Measurements from ENCODE around the gene CALML3. TPM values are rescaled to one million over a fixed set of nuclear protein-coding genes. Genes with fewer than 3 reads are reported as not detected.

The CALML3 gene
- total and polyA plus RNA-seq, 2 donors (not counting 1 experiment from before 2014, with no cell fraction given), result not detected

DNA sequence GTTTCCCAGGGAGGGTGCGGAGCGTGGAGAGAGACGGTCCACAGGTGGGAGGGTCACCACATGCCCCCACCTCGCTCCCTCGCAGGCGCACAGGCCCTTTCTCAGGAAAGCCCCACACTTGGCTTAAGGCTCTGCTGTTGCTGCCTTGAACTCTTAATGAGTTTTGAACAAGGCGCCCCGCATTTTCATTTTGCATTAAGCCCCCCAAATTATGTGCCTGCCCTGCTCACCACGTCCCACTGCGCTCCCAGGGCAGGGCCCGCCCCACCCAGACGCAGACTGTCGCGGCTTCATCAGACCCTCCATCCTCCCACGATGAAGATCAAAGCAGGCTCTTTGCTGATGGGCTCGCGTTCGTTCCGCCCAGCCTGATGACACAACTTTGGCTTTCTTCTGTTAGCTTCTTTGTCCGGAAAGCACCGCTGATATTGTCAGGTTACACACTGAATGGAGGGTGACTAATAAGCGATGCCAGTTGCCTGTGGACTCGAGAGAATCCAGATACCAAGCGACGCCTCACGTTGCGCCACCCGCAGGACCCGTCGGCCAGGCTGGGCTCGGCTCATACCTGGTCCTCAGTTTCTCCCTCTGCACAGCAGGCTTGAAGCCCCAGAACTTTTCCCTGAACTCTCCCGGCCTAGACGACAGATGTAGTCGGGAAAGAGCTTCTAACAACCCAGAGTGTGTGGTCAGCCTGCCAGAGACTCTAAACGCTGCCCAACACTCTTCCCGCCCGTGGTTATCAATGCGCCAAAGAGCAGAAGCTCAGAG is 9.5 kb downstream of the CALML3 start:
- WGBS (ENCODE audit: insufficient coverage), result 92% methylated on average over 37 of the region's 38 CpGs
- Histone ChIP-seq H3K27me3 (replicated peaks in 1 of 4; ENCODE audit: control extremely low read depth in 1 of 4, control insufficient read depth in 3 of 4, insufficient read depth in 4 of 4, low read length in 3 of 4) (no peaks in the 10 kb centered on the region), H3K79me2 (ENCODE audit: control insufficient read depth, insufficient read depth, low read length) (no peaks in the 10 kb centered on the region), H2AFZ (ENCODE audit: insufficient read depth, low read depth, low read length, poor library complexity, severe bottlenecking) (no peak overlapping the region), H3K4me3 (ENCODE audit: control extremely low read depth in 1 of 5, extremely low read depth in 1 of 5, insufficient read depth in 1 of 5, low read depth in 2 of 5, low read length in 4 of 5) (no peak overlapping the region), H3K4me2 (replicated peaks; ENCODE audit: low read depth, low read length, poor library complexity, severe bottlenecking) (no peak overlapping the region), H3K9ac (ENCODE audit: low read length) (no peak overlapping the region), H3K36me3 (replicated peaks in 1 of 2; ENCODE audit: control extremely low read depth in 1 of 2, control insufficient read depth in 1 of 2, extremely low read depth in 1 of 2, insufficient read depth in 2 of 2, low read length in 1 of 2) (no peaks in the 10 kb centered on the region), H3K9me3 (ENCODE audit: control extremely low read depth in 1 of 3, control insufficient read depth in 2 of 3, insufficient read depth in 1 of 3, low read length in 2 of 3) (peaks cover 0 to 3% (median 0%) of the 10 kb centered on the region in 3 donors), H4K20me1 (ENCODE audit: control insufficient read depth, insufficient read depth, low read length, poor library complexity, severe bottlenecking) (no peaks in the 10 kb centered on the region), H3K4me1 (ENCODE audit: control insufficient read depth in 2 of 2, insufficient read depth in 2 of 2, low read length in 2 of 2) (no peaks in the 10 kb centered on the region), H3K27ac (ENCODE audit: low read length in 2 of 2) (no peak overlapping the region)
- Mint-ChIP-seq H3K4me3 (no peak overlapping the region), H3K9me3 (ENCODE audit: insufficient read depth) (no peaks in the 10 kb centered on the region), H3K27me3 (no peaks in the 10 kb centered on the region), H3K27ac (no peak overlapping the region), H3K4me1 (peaks cover under 1% of the 10 kb centered on the region)
- CTCF ChIA-PET, result interaction anchor here (0.7 to 1.1 kb wide), 2 partner anchors 89 to 1256 kb away, joined by 3 read pairs; no protein-coding TSS in a partner anchor
- no peak for TF ChIP-seq EZH2 (IDR thresholded peaks at IDR 0.05; ENCODE audit: borderline replicate concordance, insufficient read depth, low read depth, low read length, poor library complexity, severe bottlenecking)
- TF ChIP-seq, protein P1, sequence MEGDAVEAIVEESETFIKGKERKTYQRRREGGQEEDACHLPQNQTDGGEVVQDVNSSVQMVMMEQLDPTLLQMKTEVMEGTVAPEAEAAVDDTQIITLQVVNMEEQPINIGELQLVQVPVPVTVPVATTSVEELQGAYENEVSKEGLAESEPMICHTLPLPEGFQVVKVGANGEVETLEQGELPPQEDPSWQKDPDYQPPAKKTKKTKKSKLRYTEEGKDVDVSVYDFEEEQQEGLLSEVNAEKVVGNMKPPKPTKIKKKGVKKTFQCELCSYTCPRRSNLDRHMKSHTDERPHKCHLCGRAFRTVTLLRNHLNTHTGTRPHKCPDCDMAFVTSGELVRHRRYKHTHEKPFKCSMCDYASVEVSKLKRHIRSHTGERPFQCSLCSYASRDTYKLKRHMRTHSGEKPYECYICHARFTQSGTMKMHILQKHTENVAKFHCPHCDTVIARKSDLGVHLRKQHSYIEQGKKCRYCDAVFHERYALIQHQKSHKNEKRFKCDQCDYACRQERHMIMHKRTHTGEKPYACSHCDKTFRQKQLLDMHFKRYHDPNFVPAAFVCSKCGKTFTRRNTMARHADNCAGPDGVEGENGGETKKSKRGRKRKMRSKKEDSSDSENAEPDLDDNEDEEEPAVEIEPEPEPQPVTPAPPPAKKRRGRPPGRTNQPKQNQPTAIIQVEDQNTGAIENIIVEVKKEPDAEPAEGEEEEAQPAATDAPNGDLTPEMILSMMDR (IDR thresholded peaks at IDR 0.05), result no peak
- intact Hi-C loops (cut with micrococcal nuclease), result no loop called here
- ATAC-seq (ENCODE audit: low read depth) (no peak), DNase-seq (no peak)
- POLR2A ChIA-PET, result no interaction called here

All from B cell (primary cell).